Tibial nerve (tissue), 3 donors: ENCODE measurements around the gene SUOX.

Experiments used
- CTCF ChIP-seq, 5 experiments: fragments of 200-600 bp in 3 of 5; fragments of 450-650 bp in 2 of 5; sonication (generic) in 3 of 5; IDR thresholded peaks; one replicate each; pipeline ENCODE4 v1.5.1; 2016 to 2019; ENCODE audit warnings: antibody characterized with exemption in 5 of 5, mild to moderate bottlenecking in 3 of 5, moderate library complexity in 2 of 5
- POLR2A ChIP-seq, 2 donors: fragments of 450-650 bp; IDR thresholded peaks; one replicate each; pipeline ENCODE4 v1.6.1; 2017; ENCODE audit warnings: antibody characterized with exemption in 2 of 2, mild to moderate bottlenecking in 2 of 2, moderate library complexity in 2 of 2

DNA sequence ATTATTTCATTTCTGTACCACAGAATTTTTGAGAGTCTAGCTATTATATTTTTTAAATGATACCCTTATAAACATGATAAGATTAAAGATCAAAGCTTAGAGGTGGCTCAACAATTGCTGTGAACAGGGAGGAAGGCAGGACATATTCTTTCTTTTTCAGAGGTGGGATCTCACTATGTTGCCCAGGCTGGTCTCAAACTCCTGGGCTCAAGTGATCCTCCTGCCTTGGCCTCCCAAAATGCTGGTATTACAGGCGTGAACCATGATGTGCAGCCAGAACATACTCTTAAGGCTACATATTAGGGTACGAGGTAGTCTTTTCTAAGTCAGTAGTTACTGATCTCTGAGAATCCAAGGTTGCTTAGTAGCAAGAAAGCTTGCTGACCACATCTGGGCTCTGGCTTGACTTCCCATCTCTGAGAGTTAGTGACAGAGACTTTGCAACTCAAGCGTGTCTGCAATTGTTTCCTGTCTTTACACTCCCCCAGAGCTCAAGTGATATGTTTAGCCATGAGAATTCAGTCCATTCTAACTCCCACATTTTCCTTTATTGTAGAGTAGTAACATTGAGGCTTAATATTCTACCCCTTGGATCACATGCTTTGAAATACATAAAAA, 14.6 kb upstream of the SUOX start:
- TF ChIP-seq POLR2A (IDR thresholded peaks at IDR 0.05): no peak
- no peak for TF ChIP-seq CTCF (IDR thresholded peaks at IDR 0.05)
